OCI-LY1 (cell line): ENCODE data around the gene BABAM2.

ENCODE experiments used
- H2AFZ ChIP-seq: fragments of 200-600 bp; sonication (generic), shearing (Covaris generic); 2 replicates; pipeline ENCODE4 v1.6.0; 2014; ENCODE audit warnings: antibody characterized with exemption, mild to moderate bottlenecking, low read length
- H3F3A ChIP-seq: fragments of 200-600 bp; sonication (generic), shearing (Covaris generic); 2 replicates; pipeline ENCODE4 v1.6.0; 2014; ENCODE audit warnings: mild to moderate bottlenecking, antibody characterized with exemption, low read length, moderate library complexity; ENCODE audit not compliant: insufficient read depth
- H3K27ac ChIP-seq: fragments of 200-600 bp; sonication (generic); 2 replicates; pipeline ENCODE4 v1.5.1; 2014; ENCODE audit warnings: low read length, mixed run types, mild to moderate bottlenecking, low read depth; ENCODE audit not compliant: poor library complexity, severe bottlenecking
- H3K27me3 ChIP-seq: fragments of 200-600 bp; sonication (generic); 2 replicates; pipeline ENCODE4 v1.6.0; 2014; ENCODE audit warnings: antibody characterized with exemption, mild to moderate bottlenecking, low read length, moderate library complexity; ENCODE audit not compliant: insufficient read depth
- H3K36me3 ChIP-seq: fragments of 200-600 bp; sonication (generic); 2 replicates; pipeline ENCODE4 v1.6.1; 2014; ENCODE audit warnings: mild to moderate bottlenecking, antibody characterized with exemption, low read length, moderate library complexity, mixed read lengths; ENCODE audit not compliant: insufficient read depth
- H3K4me1 ChIP-seq: fragments of 200-600 bp; sonication (generic); 2 replicates; pipeline ENCODE4 v1.5.1; 2014; ENCODE audit warnings: mild to moderate bottlenecking, low read length, moderate library complexity; ENCODE audit not compliant: insufficient read depth, severe bottlenecking
- H3K4me2 ChIP-seq: fragments of 200-600 bp; sonication (generic), shearing (Covaris generic); 2 replicates; pipeline ENCODE4 v1.6.1; 2014; ENCODE audit warnings: low read length
- H3K4me3 ChIP-seq: fragments of 200-600 bp; sonication (generic); 2 replicates; pipeline ENCODE4 v1.5.1; 2014; ENCODE audit warnings: low read length, low read depth, mild to moderate bottlenecking, mixed read lengths; ENCODE audit not compliant: poor library complexity, severe bottlenecking
- H3K79me2 ChIP-seq: fragments of 200-600 bp; shearing (Covaris generic); 2 replicates; pipeline ENCODE4 v1.6.1; 2016; ENCODE audit warnings: mixed run types, low read length, mixed read lengths; ENCODE audit not compliant: insufficient read depth
- H3K9ac ChIP-seq: fragments of 200-600 bp; sonication (generic), shearing (Covaris generic); 2 replicates; pipeline ENCODE4 v1.6.1; 2014; ENCODE audit warnings: mild to moderate bottlenecking, low read length, mixed read lengths
- H3K9me2 ChIP-seq: fragments of 200-600 bp; sonication (generic), shearing (Covaris generic); 2 replicates; pipeline ENCODE4 v1.6.1; 2014; ENCODE audit warnings: low read depth, mild to moderate bottlenecking, low read length, mixed read lengths
- H3K9me3 ChIP-seq: fragments of 200-600 bp; shearing (Covaris generic); 2 replicates; pipeline ENCODE4 v1.6.1; 2014; ENCODE audit warnings: low read length, mixed read lengths
- H4K20me1 ChIP-seq: fragments of 200-600 bp; sonication (generic), shearing (Covaris generic); 2 replicates; pipeline ENCODE4 v1.6.0; 2016; ENCODE audit warnings: mild to moderate bottlenecking, low read length; ENCODE audit not compliant: insufficient read depth
- EZH2 ChIP-seq: fragments of 200-600 bp; sonication (generic), shearing (Covaris generic); IDR thresholded peaks from 2 replicates; pipeline ENCODE4 v1.8.0; 2017; ENCODE audit warnings: borderline replicate concordance, mixed run types, mild to moderate bottlenecking, antibody characterized with exemption, low read length, moderate library complexity, mixed read lengths
- TF ChIP-seq, protein P1 (sequence below): fragments of 200-600 bp; sonication (generic), shearing (Covaris generic); IDR thresholded peaks from 2 replicates; pipeline ENCODE4 v1.5.1; 2017; ENCODE audit warnings: mild to moderate bottlenecking, antibody characterized with exemption, low read length, moderate library complexity, mixed read lengths

The BABAM2 gene

DNA sequence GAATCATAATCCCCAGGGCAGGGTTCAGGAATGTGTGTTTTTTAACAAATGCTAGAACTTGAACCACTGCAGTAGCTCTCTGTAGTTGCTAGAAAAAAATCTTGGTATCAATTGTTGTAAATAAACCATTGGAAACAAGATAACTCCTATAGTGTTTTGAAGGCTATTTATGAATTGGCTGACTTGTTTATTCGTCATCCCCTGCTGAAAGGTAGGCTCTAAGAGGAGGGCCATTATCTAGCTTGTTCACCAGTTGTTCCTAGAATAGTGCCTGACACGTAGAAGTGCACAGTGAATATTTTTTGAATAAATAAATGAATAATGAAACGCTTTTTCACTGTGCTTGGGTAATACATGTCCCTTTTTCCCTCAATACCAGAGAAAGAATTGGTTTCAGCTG lies 211.4 kb downstream of the BABAM2 start:
- H3K9ac ChIP-seq: no peak overlapping the region
- no peaks in the 10 kb centered on the region for H3K4me1 ChIP-seq
- H3K9me3 ChIP-seq: no peaks in the 10 kb centered on the region
- H3K79me2 ChIP-seq: no peaks in the 10 kb centered on the region
- TF ChIP-seq, protein P1, sequence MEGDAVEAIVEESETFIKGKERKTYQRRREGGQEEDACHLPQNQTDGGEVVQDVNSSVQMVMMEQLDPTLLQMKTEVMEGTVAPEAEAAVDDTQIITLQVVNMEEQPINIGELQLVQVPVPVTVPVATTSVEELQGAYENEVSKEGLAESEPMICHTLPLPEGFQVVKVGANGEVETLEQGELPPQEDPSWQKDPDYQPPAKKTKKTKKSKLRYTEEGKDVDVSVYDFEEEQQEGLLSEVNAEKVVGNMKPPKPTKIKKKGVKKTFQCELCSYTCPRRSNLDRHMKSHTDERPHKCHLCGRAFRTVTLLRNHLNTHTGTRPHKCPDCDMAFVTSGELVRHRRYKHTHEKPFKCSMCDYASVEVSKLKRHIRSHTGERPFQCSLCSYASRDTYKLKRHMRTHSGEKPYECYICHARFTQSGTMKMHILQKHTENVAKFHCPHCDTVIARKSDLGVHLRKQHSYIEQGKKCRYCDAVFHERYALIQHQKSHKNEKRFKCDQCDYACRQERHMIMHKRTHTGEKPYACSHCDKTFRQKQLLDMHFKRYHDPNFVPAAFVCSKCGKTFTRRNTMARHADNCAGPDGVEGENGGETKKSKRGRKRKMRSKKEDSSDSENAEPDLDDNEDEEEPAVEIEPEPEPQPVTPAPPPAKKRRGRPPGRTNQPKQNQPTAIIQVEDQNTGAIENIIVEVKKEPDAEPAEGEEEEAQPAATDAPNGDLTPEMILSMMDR: no peak
- no peak for TF ChIP-seq EZH2
- H3K9me2 ChIP-seq: no peaks in the 10 kb centered on the region
- no peak overlapping the region for H3K4me3 ChIP-seq
- no peaks in the 10 kb centered on the region for H3F3A ChIP-seq
- no peak overlapping the region for H3K4me2 ChIP-seq
- H4K20me1 ChIP-seq: no peaks in the 10 kb centered on the region
- no peaks in the 10 kb centered on the region for H3K27me3 ChIP-seq
- H2AFZ ChIP-seq: no peak overlapping the region
- H3K36me3 ChIP-seq: no peaks in the 10 kb centered on the region
- H3K27ac ChIP-seq: no peak overlapping the region

DNA sequence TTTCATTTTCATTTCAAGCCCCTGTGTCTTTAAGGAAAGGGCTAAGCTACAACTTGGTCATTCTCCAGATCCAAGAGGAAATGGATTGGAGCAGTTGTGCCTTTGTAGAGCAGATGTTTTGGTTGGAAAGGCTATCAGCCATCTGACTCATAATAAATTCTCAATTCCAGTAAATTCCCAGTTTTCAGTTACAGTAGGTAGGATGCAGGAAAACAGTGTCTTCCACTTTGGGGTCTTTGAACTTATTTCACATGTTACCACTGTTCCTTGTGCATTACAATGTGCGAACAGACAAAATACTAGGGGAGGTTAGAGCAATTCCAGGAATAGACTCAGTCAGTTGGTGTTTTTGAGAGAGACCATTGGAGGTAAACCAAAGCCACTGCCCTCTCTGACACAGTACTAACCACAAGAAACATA lies 211.9 kb downstream of the BABAM2 start:
- no peaks in the 10 kb centered on the region for H3K9me3 ChIP-seq
- TF ChIP-seq, protein P1: no peak
- TF ChIP-seq EZH2: no peak
- no peaks in the 10 kb centered on the region for H3K4me1 ChIP-seq
- H4K20me1 ChIP-seq: no peaks in the 10 kb centered on the region
- H3K27me3 ChIP-seq: no peaks in the 10 kb centered on the region
- H3K4me3 ChIP-seq: no peak overlapping the region
- no peak overlapping the region for H3K9ac ChIP-seq
- no peaks in the 10 kb centered on the region for H3K9me2 ChIP-seq
- H3F3A ChIP-seq: no peaks in the 10 kb centered on the region
- H3K36me3 ChIP-seq: no peaks in the 10 kb centered on the region
- no peak overlapping the region for H2AFZ ChIP-seq
- H3K27ac ChIP-seq: no peak overlapping the region
- H3K4me2 ChIP-seq: no peak overlapping the region
- H3K79me2 ChIP-seq: no peaks in the 10 kb centered on the region

DNA sequence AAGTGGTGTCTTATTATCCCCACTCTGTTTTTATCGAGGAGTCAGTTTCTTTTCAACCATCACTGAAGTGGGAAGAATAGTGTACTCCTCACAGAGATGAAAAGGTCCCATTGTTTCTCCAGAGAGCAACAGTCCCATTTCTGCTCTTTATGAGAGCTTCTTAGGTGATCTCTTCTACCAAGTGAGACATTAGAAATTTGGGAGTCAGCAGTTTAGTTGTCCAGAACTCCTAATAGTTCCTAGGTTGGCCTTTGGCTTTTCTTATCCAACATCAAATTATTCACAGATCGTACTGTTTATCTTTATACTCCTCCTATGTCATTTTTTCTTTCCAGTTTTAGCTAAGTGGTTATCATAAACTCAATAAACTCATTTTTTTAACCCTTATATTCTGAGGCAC lies 213.1 kb downstream of the BABAM2 start:
- no peaks in the 10 kb centered on the region for H3K4me1 ChIP-seq
- no peak overlapping the region for H3K4me2 ChIP-seq
- H3F3A ChIP-seq: no peaks in the 10 kb centered on the region
- H3K27me3 ChIP-seq: no peaks in the 10 kb centered on the region
- H3K36me3 ChIP-seq: no peaks in the 10 kb centered on the region
- no peak overlapping the region for H3K4me3 ChIP-seq
- H4K20me1 ChIP-seq: no peaks in the 10 kb centered on the region
- H3K9ac ChIP-seq: no peak overlapping the region
- H3K9me2 ChIP-seq: no peaks in the 10 kb centered on the region
- H3K79me2 ChIP-seq: no peaks in the 10 kb centered on the region
- no peak overlapping the region for H3K27ac ChIP-seq
- H2AFZ ChIP-seq: no peak overlapping the region
- no peaks in the 10 kb centered on the region for H3K9me3 ChIP-seq
- TF ChIP-seq EZH2: no peak
- TF ChIP-seq, protein P1: no peak
